Activated T-helper 1 cell treated with anti-CD3 and anti-CD28 coated beads, Interleukin-12 subunit alpha, Interleukin-12 subunit beta, Interleukin-2, Interleukin-4 antibody, amounts not matched to agents 30 ng/mL and 10 ng/mL and 1 ng/mL, durations not matched to agents 14 hours and 24 hours and 36 hours (primary cell): ENCODE results near the gene GIMAP6. TPM values are rescaled to one million over a fixed set of nuclear protein-coding genes. Genes with fewer than 3 reads are reported as not detected.

Experiments used
- total RNA-seq: library from RNA; stranded (reverse); gene quantifications from 2 replicates; pipeline ENCODE4 v1.2.3, GENCODE V29; 2022

Gene GIMAP6
- total RNA-seq, 1 donor from 2014 or later, result 41.3 TPM

Other genes with a start within 250 kb of the GIMAP6 start
- gene GIMAP8, start 181.8 kb downstream of the GIMAP6 start, total RNA-seq, result 9.2 and 9.4 TPM in 2 replicates
- gene GIMAP7, start 117.5 kb downstream of the GIMAP6 start, total RNA-seq, result 46.9 and 55.1 TPM in 2 replicates
- gene GIMAP4, start 65.0 kb downstream of the GIMAP6 start, total RNA-seq, result 84.2 and 87.4 TPM in 2 replicates
- gene GIMAP2, start 53.3 kb upstream of the GIMAP6 start, total RNA-seq, result 24.7 and 29.7 TPM in 2 replicates
- gene GIMAP1, start 84.2 kb upstream of the GIMAP6 start, total RNA-seq, result 4.6 and 4.9 TPM in 2 replicates
- 53.8 and 59.7 TPM in 2 replicates for gene GIMAP5, start 105.0 kb upstream of the GIMAP6 start, total RNA-seq
- not detected in 2 replicates for gene TMEM176B, start 168.0 kb upstream of the GIMAP6 start, total RNA-seq
- not detected in 2 replicates for gene TMEM176A, start 168.4 kb upstream of the GIMAP6 start, total RNA-seq
- gene AOC1, start 220.1 kb upstream of the GIMAP6 start, total RNA-seq, result not detected in 2 replicates